Measurements from ENCODE around the gene DMD.

DMD gene

GRCh38 chrX:31337332-31337731 lies 1874.0 kb downstream of the DMD start:
- DNase-seq (ENCODE audit: low read depth): no peak

GRCh38 chrX:31336419-31336818 lies 1874.9 kb downstream of the DMD start:
- no peak for DNase-seq (ENCODE audit: low read depth)

- DNase-seq (ENCODE audit: low read depth): no peak
These were observed 1876.4 kb downstream of the DMD start for GRCh38 chrX:31334997-31335396.

- no peak for DNase-seq (ENCODE audit: low read depth)
These were observed 1878.1 kb downstream of the DMD start for GRCh38 chrX:31333165-31333831.

GRCh38 chrX:31331928-31332327 lies 1879.4 kb downstream of the DMD start:
- no peak for DNase-seq (ENCODE audit: low read depth)

- no peak for DNase-seq (ENCODE audit: low read depth)
These were observed 1880.3 kb downstream of the DMD start for GRCh38 chrX:31331015-31331414.

- no peak for DNase-seq (ENCODE audit: low read depth)
These were observed 1882.1 kb downstream of the DMD start for GRCh38 chrX:31329298-31329697.

GRCh38 chrX:31323658-31324057 lies 1887.7 kb downstream of the DMD start:
- no peak for DNase-seq (ENCODE audit: low read depth)

GRCh38 chrX:31320740-31321139 lies 1890.6 kb downstream of the DMD start:
- DNase-seq (ENCODE audit: low read depth): no peak

GRCh38 chrX:31319586-31319985 lies 1891.8 kb downstream of the DMD start:
- DNase-seq (ENCODE audit: low read depth): no peak

GRCh38 chrX:31318866-31319265 lies 1892.5 kb downstream of the DMD start:
- DNase-seq (ENCODE audit: low read depth): no peak

GRCh38 chrX:31316340-31316991 lies 1894.9 kb downstream of the DMD start:
- no peak for DNase-seq (ENCODE audit: low read depth)

- peak; percentile 66 for DNase-seq (ENCODE audit: low read depth)
These were observed 1896.4 kb downstream of the DMD start for GRCh38 chrX:31314921-31315320.

GRCh38 chrX:31307952-31308351 lies 1903.4 kb downstream of the DMD start:
- DNase-seq (ENCODE audit: low read depth): no peak

GRCh38 chrX:31302573-31303075 lies 1908.7 kb downstream of the DMD start:
- DNase-seq (ENCODE audit: low read depth): no peak

- no peak for DNase-seq (ENCODE audit: low read depth)
These were observed 1909.4 kb downstream of the DMD start for GRCh38 chrX:31301941-31302340.

- DNase-seq (ENCODE audit: low read depth): no peak
These were observed 1910.1 kb downstream of the DMD start for GRCh38 chrX:31301203-31301602.

GRCh38 chrX:31298916-31299315 lies 1912.4 kb downstream of the DMD start:
- no peak for DNase-seq (ENCODE audit: low read depth)

GRCh38 chrX:31297881-31298280 lies 1913.5 kb downstream of the DMD start:
- no peak for DNase-seq (ENCODE audit: low read depth)

GRCh38 chrX:31294475-31294874 lies 1916.9 kb downstream of the DMD start:
- DNase-seq (ENCODE audit: low read depth): no peak

GRCh38 chrX:31293409-31293808 lies 1917.9 kb downstream of the DMD start:
- no peak for DNase-seq (ENCODE audit: low read depth)

GRCh38 chrX:31291131-31291530 lies 1920.2 kb downstream of the DMD start:
- no peak for DNase-seq (ENCODE audit: low read depth)

GRCh38 chrX:31287861-31288260 lies 1923.5 kb downstream of the DMD start:
- DNase-seq (ENCODE audit: low read depth): no peak

- no peak for DNase-seq (ENCODE audit: low read depth)
These were observed 1930.8 kb downstream of the DMD start for GRCh38 chrX:31280580-31280979.
